ENCODE measurements around the gene ZNF518B. TPM values are rescaled to one million over a fixed set of nuclear protein-coding genes. Genes with fewer than 3 reads are reported as not detected.

ZNF518B gene
- total RNA-seq, 1 experiment from 2014 or later = 11.5 TPM

DNA sequence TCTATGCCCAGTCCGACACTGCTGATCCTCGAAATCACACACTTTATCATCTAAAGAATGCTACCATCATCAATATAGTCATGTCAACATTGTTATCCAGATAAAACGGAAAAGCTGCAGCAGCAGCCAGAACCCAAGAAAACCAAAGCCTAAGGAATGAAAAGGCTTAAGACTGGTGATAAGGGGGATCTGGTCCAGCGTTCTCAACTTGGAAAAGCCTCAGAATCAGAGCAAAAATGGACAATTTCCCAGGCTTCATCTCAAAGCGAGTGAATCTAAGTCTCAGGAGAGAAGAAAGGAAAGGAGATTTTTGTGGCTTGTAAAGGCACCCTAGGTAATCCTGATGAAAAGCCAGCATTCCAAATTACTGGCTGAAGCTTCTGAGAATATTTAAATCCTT, 8.2 kb downstream of the ZNF518B start:
- no peak overlapping the region for H3T11ph ChIP-seq (ENCODE audit: low read length)
- H3K23ac ChIP-seq (ENCODE audit: insufficient read length, low read depth, low read length) = no peak overlapping the region
- H2BK5ac ChIP-seq (ENCODE audit: insufficient read length, low read length) = no peak overlapping the region
- no peaks in the 10 kb centered on the region for H3K79me2 ChIP-seq (ENCODE audit: insufficient read depth, low read length)
- H2BK120ac ChIP-seq (ENCODE audit: low read depth, low read length, poor library complexity, severe bottlenecking) = no peak overlapping the region
- no peak overlapping the region for H2BK12ac ChIP-seq (ENCODE audit: insufficient read length, low read depth, low read length)
- no peak overlapping the region for H3K27ac Mint-ChIP-seq
- no peaks in the 10 kb centered on the region for H3K27me3 Mint-ChIP-seq (ENCODE audit: low read depth)
- H3K4me3 Mint-ChIP-seq = no peak overlapping the region
- H3K9ac ChIP-seq (ENCODE audit: extremely low read depth, insufficient read length, low read length) = no peak overlapping the region
- no peaks in the 10 kb centered on the region for H4K20me1 ChIP-seq (ENCODE audit: control insufficient read depth, insufficient read depth, insufficient read length)
- H3K36me3 Mint-ChIP-seq (ENCODE audit: insufficient read depth in 1 of 3, low read depth in 3 of 3) = peaks cover 42 to 78% (median 66%) of the 10 kb centered on the region in 3 experiments
- H4K8ac ChIP-seq (replicated peaks; ENCODE audit: insufficient read length, low read depth, low read length) = no peak overlapping the region
- no peaks in the 10 kb centered on the region for H3K4me1 ChIP-seq (ENCODE audit: insufficient read depth, low read length)
- H3K9me3 ChIP-seq (ENCODE audit: control insufficient read depth, low read depth, low read length) = no peaks in the 10 kb centered on the region
- no peaks in the 10 kb centered on the region for H3K79me1 ChIP-seq (ENCODE audit: insufficient read depth, low read depth, low read length, poor library complexity, severe bottlenecking)
- H3K4me2 ChIP-seq (ENCODE audit: insufficient read depth, insufficient read length, low read length) = no peak overlapping the region
- H3K18ac ChIP-seq (ENCODE audit: insufficient read length, low read depth, low read length) = no peak overlapping the region
- TF ChIP-seq, protein P1, sequence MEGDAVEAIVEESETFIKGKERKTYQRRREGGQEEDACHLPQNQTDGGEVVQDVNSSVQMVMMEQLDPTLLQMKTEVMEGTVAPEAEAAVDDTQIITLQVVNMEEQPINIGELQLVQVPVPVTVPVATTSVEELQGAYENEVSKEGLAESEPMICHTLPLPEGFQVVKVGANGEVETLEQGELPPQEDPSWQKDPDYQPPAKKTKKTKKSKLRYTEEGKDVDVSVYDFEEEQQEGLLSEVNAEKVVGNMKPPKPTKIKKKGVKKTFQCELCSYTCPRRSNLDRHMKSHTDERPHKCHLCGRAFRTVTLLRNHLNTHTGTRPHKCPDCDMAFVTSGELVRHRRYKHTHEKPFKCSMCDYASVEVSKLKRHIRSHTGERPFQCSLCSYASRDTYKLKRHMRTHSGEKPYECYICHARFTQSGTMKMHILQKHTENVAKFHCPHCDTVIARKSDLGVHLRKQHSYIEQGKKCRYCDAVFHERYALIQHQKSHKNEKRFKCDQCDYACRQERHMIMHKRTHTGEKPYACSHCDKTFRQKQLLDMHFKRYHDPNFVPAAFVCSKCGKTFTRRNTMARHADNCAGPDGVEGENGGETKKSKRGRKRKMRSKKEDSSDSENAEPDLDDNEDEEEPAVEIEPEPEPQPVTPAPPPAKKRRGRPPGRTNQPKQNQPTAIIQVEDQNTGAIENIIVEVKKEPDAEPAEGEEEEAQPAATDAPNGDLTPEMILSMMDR (conservative IDR thresholded peaks at IDR 0.05) = no peak
- no peak for DNase-seq
- H3K27ac ChIP-seq (ENCODE audit: insufficient read length, low read depth, low read length) = no peak overlapping the region
- H3K56ac ChIP-seq (ENCODE audit: insufficient read length, low read depth, low read length) = no peak overlapping the region
- H3K27me3 ChIP-seq (ENCODE audit: insufficient read depth, low read length) = no peaks in the 10 kb centered on the region
- H3K9me3 Mint-ChIP-seq = peaks cover 0 to 10% of the 10 kb centered on the region in 2 experiments; a peak in 2 of 5 replicates
- no peak overlapping the region for H2AK5ac ChIP-seq (ENCODE audit: insufficient read length, low read length)
- no peak overlapping the region for H3K4ac ChIP-seq (ENCODE audit: low read depth, low read length)
- no peak overlapping the region for H2BK15ac ChIP-seq (ENCODE audit: low read depth, low read length)
- WGBS (ENCODE audit: extremely low coverage, insufficient read length, low lambda C conversion rate) = no CpG with 5 or more reads among the region's 5 CpGs
- H4K5ac ChIP-seq (ENCODE audit: insufficient read length, low read depth, low read length) = no peak overlapping the region
- H3K4me1 Mint-ChIP-seq = no peaks in the 10 kb centered on the region
- no peak overlapping the region for H2AFZ ChIP-seq (ENCODE audit: low read length)
- no peaks in the 10 kb centered on the region for H3K23me2 ChIP-seq (ENCODE audit: insufficient read length, low read depth, low read length, poor library complexity, severe bottlenecking)
- no peak overlapping the region for H4K91ac ChIP-seq (ENCODE audit: insufficient read length, low read depth, low read length)
- H2BK20ac ChIP-seq (ENCODE audit: low read depth, low read length, poor library complexity, severe bottlenecking) = no peak overlapping the region
- H3K14ac ChIP-seq (ENCODE audit: insufficient read depth, low read length) = no peak overlapping the region

Measured in H9 (cell line).